ENCODE results near the gene HP1BP3.

Gene HP1BP3

GRCh38 chr1:20829531-20829930 lies 42.4 kb upstream of the HP1BP3 start:
- DNase-seq (ENCODE audit: low read depth) = no peak
- no peak overlapping the region for H3K4me3 ChIP-seq (ENCODE audit: control insufficient read depth, low read depth, low read length)
- TF ChIP-seq CTCF (conservative IDR thresholded peaks at IDR 0.05; ENCODE audit: control insufficient read depth, insufficient read depth, low read depth, low read length) = no peak

GRCh38 chr1:20823845-20824244 lies 36.7 kb upstream of the HP1BP3 start:
- no peak for DNase-seq (ENCODE audit: low read depth)
- TF ChIP-seq CTCF (conservative IDR thresholded peaks at IDR 0.05; ENCODE audit: control insufficient read depth, insufficient read depth, low read depth, low read length) = no peak
- H3K4me3 ChIP-seq (ENCODE audit: control insufficient read depth, low read depth, low read length) = no peak overlapping the region

GRCh38 chr1:20821466-20821865 lies 34.4 kb upstream of the HP1BP3 start:
- no peak for TF ChIP-seq CTCF (conservative IDR thresholded peaks at IDR 0.05; ENCODE audit: control insufficient read depth, insufficient read depth, low read depth, low read length)
- no peak overlapping the region for H3K4me3 ChIP-seq (ENCODE audit: control insufficient read depth, low read depth, low read length)
- DNase-seq (ENCODE audit: low read depth) = no peak

- no peak for TF ChIP-seq CTCF (conservative IDR thresholded peaks at IDR 0.05; ENCODE audit: control insufficient read depth, insufficient read depth, low read depth, low read length)
- no peak for DNase-seq (ENCODE audit: low read depth)
- no peak overlapping the region for H3K4me3 ChIP-seq (ENCODE audit: control insufficient read depth, low read depth, low read length)
These were observed 32.7 kb upstream of the HP1BP3 start for GRCh38 chr1:20819818-20820217.

GRCh38 chr1:20814534-20814871 lies 27.4 kb upstream of the HP1BP3 start:
- no peak for TF ChIP-seq CTCF (conservative IDR thresholded peaks at IDR 0.05; ENCODE audit: control insufficient read depth, insufficient read depth, low read depth, low read length)
- no peak for DNase-seq (ENCODE audit: low read depth)
- no peak overlapping the region for H3K4me3 ChIP-seq (ENCODE audit: control insufficient read depth, low read depth, low read length)

- TF ChIP-seq CTCF (conservative IDR thresholded peaks at IDR 0.05; ENCODE audit: control insufficient read depth, insufficient read depth, low read depth, low read length) = no peak
- no peak overlapping the region for H3K4me3 ChIP-seq (ENCODE audit: control insufficient read depth, low read depth, low read length)
- no peak for DNase-seq (ENCODE audit: low read depth)
These were observed 24.8 kb upstream of the HP1BP3 start for GRCh38 chr1:20811916-20812315.

GRCh38 chr1:20793236-20793635 lies 6.1 kb upstream of the HP1BP3 start:
- no peak for TF ChIP-seq CTCF (conservative IDR thresholded peaks at IDR 0.05; ENCODE audit: control insufficient read depth, insufficient read depth, low read depth, low read length)
- H3K4me3 ChIP-seq (ENCODE audit: control insufficient read depth, low read depth, low read length) = no peak overlapping the region
- no peak for DNase-seq (ENCODE audit: low read depth)

Data from fibroblast of mammary gland (primary cell).